Muscle of back (tissue), 11 donors: Measurements from ENCODE around the gene JAM3. TPM values are rescaled to one million over a fixed set of nuclear protein-coding genes. Genes with fewer than 3 reads are reported as not detected.

ENCODE experiments used
- DNase-seq, 3 donors: peaks; one replicate each; pipeline versions ENCODE4 v3.0.0 to v3.0.0-alpha.2; 2013
- polyA plus RNA-seq, 10 donors: library from polyadenylated mRNA; unstranded; fragments of 120-200 nt; gene quantifications; one replicate each; pipeline ENCODE4 v1.2.1, GENCODE V29; 2013; ENCODE audit not compliant: insufficient read length in 10 of 10

The JAM3 gene
- polyA plus RNA-seq, 10 donors = 103 to 158 (median 127) TPM

GRCh38 chr11:134140961-134141490 is 72.2 kb downstream of the JAM3 start:
- no peak for DNase-seq

- no peak for DNase-seq
These were observed 73.7 kb downstream of the JAM3 start for GRCh38 chr11:134142536-134142935.

GRCh38 chr11:134143801-134144200 is 74.9 kb downstream of the JAM3 start:
- DNase-seq = no peak

- DNase-seq = no peak
These were observed 75.9 kb downstream of the JAM3 start for GRCh38 chr11:134144744-134145143.

GRCh38 chr11:134145715-134146114 is 76.8 kb downstream of the JAM3 start:
- no peak for DNase-seq

- DNase-seq = no peak
These were observed 77.7 kb downstream of the JAM3 start for GRCh38 chr11:134146598-134146997.

- no peak for DNase-seq
These were observed 80.5 kb downstream of the JAM3 start for GRCh38 chr11:134149371-134149770.

- no peak for DNase-seq
These were observed 81.5 kb downstream of the JAM3 start for GRCh38 chr11:134150195-134150903.

- no peak for DNase-seq
These were observed 82.3 kb downstream of the JAM3 start for GRCh38 chr11:134151083-134151747.

GRCh38 chr11:134152696-134153095 is 83.8 kb downstream of the JAM3 start:
- no peak for DNase-seq

- DNase-seq = no peak
These were observed 84.5 kb downstream of the JAM3 start for GRCh38 chr11:134153147-134153905.

- no peak for DNase-seq
These were observed 85.6 kb downstream of the JAM3 start for GRCh38 chr11:134154441-134154840.

GRCh38 chr11:134155456-134155855 is 86.6 kb downstream of the JAM3 start:
- no peak for DNase-seq

- no peak for DNase-seq
These were observed 87.3 kb downstream of the JAM3 start for GRCh38 chr11:134155946-134156865.

GRCh38 chr11:134157451-134157850 is 88.6 kb downstream of the JAM3 start:
- DNase-seq = no peak

- no peak for DNase-seq
These were observed 89.2 kb downstream of the JAM3 start for GRCh38 chr11:134158023-134158422.

- DNase-seq = no peak
These were observed 90.8 kb downstream of the JAM3 start for GRCh38 chr11:134159652-134160051.

- no peak for DNase-seq
These were observed 95.9 kb downstream of the JAM3 start for GRCh38 chr11:134164490-134165370.

GRCh38 chr11:134170177-134170918 is 101.5 kb downstream of the JAM3 start:
- no peak for DNase-seq

- no peak for DNase-seq
These were observed 102.0 kb downstream of the JAM3 start for GRCh38 chr11:134170919-134171281.
